Endothelial cell of umbilical vein (primary cell): ENCODE measurements around the gene CROCC. TPM values are rescaled to one million over a fixed set of nuclear protein-coding genes. Genes with fewer than 3 reads are reported as not detected.
"Not testable (repeated sequence)": the region's sequence is repeated elsewhere in the genome, so short reads cannot be mapped to it uniquely, and the experiment has no call there.

Experiments used
- Bru-seq: library from RNA; stranded (reverse); fragments of 400-500 nt; gene quantifications from one replicate; lab custom pipeline; 2021; lab: Mats Ljungman, UMichigan
- BruChase-seq, 2 experiments: library from RNA; stranded (reverse); fragments of 400-500 nt; gene quantifications; one replicate each; lab custom pipeline; 2021; lab: Mats Ljungman, UMichigan
- BruUV-seq: library from RNA; stranded (reverse); fragments of 400-500 nt; replicated peaks from 2 replicates; lab custom pipeline; 2021; lab: Mats Ljungman, UMichigan
- CTCF ChIA-PET: fragments of 300-600, 350-600 bp; sonication (Branson Sonifier 250); formaldehyde crosslinking; loops from one replicate; lab custom pipeline; 2021; ENCODE audit warnings: antibody characterized with exemption, inconsistent platforms; lab: Charles Lee
- POLR2A ChIA-PET: fragments of 300-600, 350-600 bp; sonication (Branson Sonifier 250); formaldehyde crosslinking; loops from one replicate; lab custom pipeline; 2021; ENCODE audit warnings: antibody characterized with exemption, inconsistent platforms; lab: Charles Lee
- DNase-seq: peaks from one replicate; pipeline ENCODE4 v3.0.0-alpha.2; 2011; ENCODE audit warnings: low read depth, low spot score
- FAIRE-seq: peaks from 2 replicates; lab custom pipeline; 2011; peaks lifted over from hg19 to GRCh38; lab: Jason Lieb, UNC
- H2AFZ ChIP-seq: 2 replicates; pipeline ENCODE4 v1.6.0; 2012; ENCODE audit warnings: low read depth, low read length, control low read depth, inconsistent platforms
- H3K27ac ChIP-seq: 2 replicates; pipeline ENCODE4 v1.5.1; 2011; ENCODE audit warnings: low read depth, mild to moderate bottlenecking, control low read depth, low read length, moderate library complexity; ENCODE audit not compliant: insufficient read depth
- H3K27me3 ChIP-seq, 2 experiments: 2 replicates each; pipeline versions ENCODE4 v1.6.0 to v1.6.1; 2011; ENCODE audit warnings: low read length in 2 of 2, mixed read lengths in 1 of 2; ENCODE audit not compliant: control insufficient read depth in 2 of 2, insufficient read depth in 2 of 2
- H3K36me3 ChIP-seq, 2 experiments: 2 replicates in 1 of 2; 3 replicates in 1 of 2; pipeline ENCODE4 v1.5.1; 2011; ENCODE audit warnings: low read length in 2 of 2, mild to moderate bottlenecking in 1 of 2, moderate library complexity in 1 of 2; ENCODE audit not compliant: control insufficient read depth in 2 of 2, insufficient read depth in 2 of 2; ENCODE audit errors: extremely low read depth in 1 of 2
- H3K4me1 ChIP-seq: 3 replicates; pipeline ENCODE4 v1.5.1; 2011; ENCODE audit warnings: mild to moderate bottlenecking, low read length; ENCODE audit not compliant: control insufficient read depth, insufficient read depth; ENCODE audit errors: extremely low read depth
- H3K4me2 ChIP-seq: 2 replicates; pipeline ENCODE4 v1.6.1; 2011; ENCODE audit warnings: low read length, control low read depth, mixed read lengths; ENCODE audit not compliant: insufficient read depth
- H3K4me3 ChIP-seq, 3 experiments: fragments of 200-600 bp in 1 of 3; sonication (generic), shearing (Covaris generic) in 1 of 3; replicated peaks in 1 of 3; 2 replicates each; pipeline ENCODE4 v1.5.1; 2011 to 2016; ENCODE audit warnings: control low read depth in 3 of 3, low read length in 3 of 3, mild to moderate bottlenecking in 2 of 3, inconsistent platforms in 1 of 3, low read depth in 1 of 3, moderate library complexity in 1 of 3; ENCODE audit not compliant: insufficient read depth in 1 of 3
- H3K79me2 ChIP-seq: 2 replicates; pipeline ENCODE4 v1.6.0; 2012; ENCODE audit warnings: low read length, inconsistent platforms; ENCODE audit not compliant: control insufficient read depth, insufficient read depth
- H3K9ac ChIP-seq: replicated peaks from 2 replicates; pipeline ENCODE3; 2011; ENCODE audit warnings: low read length, control low read depth; ENCODE audit not compliant: insufficient read depth; ENCODE audit errors: extremely low read depth
- H3K9me1 ChIP-seq: replicated peaks from 3 replicates; pipeline ENCODE4 v1.6.0; 2011; ENCODE audit warnings: mild to moderate bottlenecking, low read length; ENCODE audit not compliant: control insufficient read depth, insufficient read depth; ENCODE audit errors: extremely low read depth
- H3K9me3 ChIP-seq: replicated peaks from 2 replicates; pipeline ENCODE4 v1.5.1; 2012; ENCODE audit warnings: low read length, inconsistent platforms; ENCODE audit not compliant: control insufficient read depth, insufficient read depth
- H4K20me1 ChIP-seq: replicated peaks from 2 replicates; pipeline ENCODE3; 2011; ENCODE audit warnings: mild to moderate bottlenecking, low read length; ENCODE audit not compliant: control insufficient read depth, insufficient read depth; ENCODE audit errors: extremely low read depth
- MYC ChIP-seq: IDR thresholded peaks from one replicate; pipeline ENCODE4 v1.6.1; 2011; ENCODE audit warnings: mild to moderate bottlenecking, low read depth, low read length
- dilution Hi-C: fragments of 300-500 bp; cut with MboI; formaldehyde crosslinking; loops from one replicate; pipeline ENCODE4 v1.15.0; 2019; ENCODE audit warnings: low sequenced_read_pairs; ENCODE audit not compliant: extremely low pct_ligation_motif_present
- intact Hi-C: fragments of 100-400 bp; cut with micrococcal nuclease; formaldehyde crosslinking; loops from one replicate; pipeline ENCODE4 v1.10.0; 2022
- long read RNA-seq: library from polyadenylated mRNA; stranded (forward); transcript quantifications from one replicate; pipeline ENCODE4 v2.0.0, GENCODE V29; 2021
- polyA minus RNA-seq, 3 experiments: library from RNA; depleted of rRNA, polyadenylated mRNA; stranded (reverse); fragments of >200 nt; gene quantifications; 1 replicate in 1 of 3; 2 replicates in 2 of 3; pipeline ENCODE4 v1.2.3, GENCODE V29; 2011
- polyA plus RNA-seq, 4 experiments: library from polyadenylated mRNA; depleted of rRNA in 3 of 4; stranded (reverse) in 3 of 4; unstranded in 1 of 4; fragments of >200 nt; gene quantifications; 2 replicates each; pipeline versions ENCODE4 v1.2.1 to v1.2.3, GENCODE V29; 2011 to 2012; ENCODE audit warnings: missing spikeins in 1 of 4
- total RNA-seq: library from RNA; stranded (reverse); gene quantifications from 2 replicates; pipeline ENCODE4 v1.2.3, GENCODE V29; 2021
- TF ChIP-seq, protein P1 (sequence below): IDR thresholded peaks from 2 replicates; pipeline ENCODE4 v1.6.1; 2011; ENCODE audit not compliant: insufficient read depth, insufficient read length

Gene CROCC, protein sequence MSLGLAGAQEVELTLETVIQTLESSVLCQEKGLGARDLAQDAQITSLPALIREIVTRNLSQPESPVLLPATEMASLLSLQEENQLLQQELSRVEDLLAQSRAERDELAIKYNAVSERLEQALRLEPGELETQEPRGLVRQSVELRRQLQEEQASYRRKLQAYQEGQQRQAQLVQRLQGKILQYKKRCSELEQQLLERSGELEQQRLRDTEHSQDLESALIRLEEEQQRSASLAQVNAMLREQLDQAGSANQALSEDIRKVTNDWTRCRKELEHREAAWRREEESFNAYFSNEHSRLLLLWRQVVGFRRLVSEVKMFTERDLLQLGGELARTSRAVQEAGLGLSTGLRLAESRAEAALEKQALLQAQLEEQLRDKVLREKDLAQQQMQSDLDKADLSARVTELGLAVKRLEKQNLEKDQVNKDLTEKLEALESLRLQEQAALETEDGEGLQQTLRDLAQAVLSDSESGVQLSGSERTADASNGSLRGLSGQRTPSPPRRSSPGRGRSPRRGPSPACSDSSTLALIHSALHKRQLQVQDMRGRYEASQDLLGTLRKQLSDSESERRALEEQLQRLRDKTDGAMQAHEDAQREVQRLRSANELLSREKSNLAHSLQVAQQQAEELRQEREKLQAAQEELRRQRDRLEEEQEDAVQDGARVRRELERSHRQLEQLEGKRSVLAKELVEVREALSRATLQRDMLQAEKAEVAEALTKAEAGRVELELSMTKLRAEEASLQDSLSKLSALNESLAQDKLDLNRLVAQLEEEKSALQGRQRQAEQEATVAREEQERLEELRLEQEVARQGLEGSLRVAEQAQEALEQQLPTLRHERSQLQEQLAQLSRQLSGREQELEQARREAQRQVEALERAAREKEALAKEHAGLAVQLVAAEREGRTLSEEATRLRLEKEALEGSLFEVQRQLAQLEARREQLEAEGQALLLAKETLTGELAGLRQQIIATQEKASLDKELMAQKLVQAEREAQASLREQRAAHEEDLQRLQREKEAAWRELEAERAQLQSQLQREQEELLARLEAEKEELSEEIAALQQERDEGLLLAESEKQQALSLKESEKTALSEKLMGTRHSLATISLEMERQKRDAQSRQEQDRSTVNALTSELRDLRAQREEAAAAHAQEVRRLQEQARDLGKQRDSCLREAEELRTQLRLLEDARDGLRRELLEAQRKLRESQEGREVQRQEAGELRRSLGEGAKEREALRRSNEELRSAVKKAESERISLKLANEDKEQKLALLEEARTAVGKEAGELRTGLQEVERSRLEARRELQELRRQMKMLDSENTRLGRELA (N-terminal part only)
- total RNA-seq (27.0 and 35.5 TPM in 2 replicates), polyA plus RNA-seq (18.2 and 18.3 TPM in 2 replicates), polyA minus RNA-seq (17.1 and 22.0 TPM in 2 replicates), Bru-seq, nascent RNA (percentile 46 among the genes with signal in this experiment), BruChase-seq, experiment 1, labeled RNA remaining after a 6-hour chase (percentile 57 among the genes with signal in this experiment), BruChase-seq, experiment 2, labeled RNA remaining after a 2-hour chase (percentile 51 among the genes with signal in this experiment)
- 7.7 and 13.1 TPM in 2 replicates for polyA plus RNA-seq (2011; cell fraction: cytosol; rRNA removed)
- polyA plus RNA-seq (2011; cell fraction: nucleus; rRNA removed) = 109 and 119 TPM in 2 replicates
- polyA plus RNA-seq (2012) = 9.1 and 12.6 TPM in 2 replicates
- polyA minus RNA-seq (2011; cell fraction: cytosol; rRNA and poly(A)+ RNA removed) = 4.6 TPM
- 17.1 and 25.7 TPM in 2 replicates for polyA minus RNA-seq (2011; cell fraction: nucleus; rRNA and poly(A)+ RNA removed)
- long read RNA-seq, partial matches to known transcripts = 29 of 46 reads
- long read RNA-seq, other reads (novel, unspliced or antisense) = 17 of 46 reads

DNA sequence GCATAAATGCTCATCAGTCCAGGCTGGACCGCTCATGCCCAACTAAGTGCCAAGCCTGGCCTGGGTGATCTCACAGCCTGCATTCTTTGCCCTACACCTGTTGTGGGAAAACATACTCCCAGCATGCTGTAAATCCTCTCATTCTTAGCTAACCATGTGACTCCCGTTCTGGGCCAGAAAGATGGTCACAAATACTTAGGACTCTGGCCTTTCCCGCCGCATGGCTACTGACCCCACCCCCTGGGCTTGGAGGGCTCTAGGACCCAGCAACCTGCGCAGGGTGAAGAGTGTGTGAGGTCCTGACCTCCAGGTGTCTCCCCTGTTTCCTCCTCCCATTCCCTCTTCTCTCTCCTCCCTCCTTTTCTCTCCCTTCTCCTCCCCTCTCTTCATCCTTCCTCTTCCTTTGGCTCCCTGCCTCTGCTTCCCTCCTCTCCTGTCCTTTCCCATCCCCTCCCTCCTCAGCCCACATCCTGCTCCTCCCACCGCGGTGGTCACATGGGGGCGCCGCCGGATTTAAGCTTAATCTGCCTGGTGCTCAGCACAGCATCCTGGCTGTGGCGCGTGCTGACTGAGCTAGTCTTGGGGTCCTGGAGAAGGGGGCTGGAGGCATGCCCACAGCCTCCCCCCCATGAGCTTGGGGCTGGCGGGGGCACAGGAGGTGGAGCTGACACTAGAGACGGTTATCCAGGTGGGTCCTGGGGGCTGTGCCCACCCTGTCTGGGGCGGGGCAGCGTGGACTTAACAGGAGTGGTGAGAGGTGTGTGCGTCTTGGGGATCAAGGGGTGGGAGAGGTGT is at the start of gene CROCC:
Gene CROCC, plus strand, starts transcription at position 541 of the 795 bp plus-strand sequence. Its CDS starts 88 bp downstream, at position 629.
- no peaks in the 10 kb centered on the region for H3K9me1 ChIP-seq
- ChIA-PET POLR2A (interaction anchor here (0.6 to 1.1 kb wide), 2 partner anchors 16 to 429 kb away, joined by 3 to 5 read pairs; no protein-coding TSS in a partner anchor), CTCF (interaction anchor here (0.6 to 1.2 kb wide), 3 partner anchors 26 to 301 kb away, joined by 3 read pairs; no protein-coding TSS in a partner anchor)
- dilution Hi-C loops = no loop called here
- no peaks in the 10 kb centered on the region for H3K9me3 ChIP-seq
- no peaks in the 10 kb centered on the region for H3K27me3 ChIP-seq
- FAIRE-seq = peak; percentile 92
- H2AFZ ChIP-seq = peak within 1 kb of the TSS; percentile 89
- no peak within 1 kb of the TSS for H3K9ac ChIP-seq
- H3K27ac ChIP-seq = no peak within 1 kb of the TSS
- H3K79me2 ChIP-seq = no peaks in the 10 kb centered on the region
- no peaks in the 10 kb centered on the region for H3K36me3 ChIP-seq
- no peaks in the 10 kb centered on the region for H4K20me1 ChIP-seq
- H3K4me1 ChIP-seq = peaks cover 7% of the 10 kb centered on the region
- DNase-seq = peak; percentile 56
- TF ChIP-seq MYC = no peak
- TF ChIP-seq, protein P1, sequence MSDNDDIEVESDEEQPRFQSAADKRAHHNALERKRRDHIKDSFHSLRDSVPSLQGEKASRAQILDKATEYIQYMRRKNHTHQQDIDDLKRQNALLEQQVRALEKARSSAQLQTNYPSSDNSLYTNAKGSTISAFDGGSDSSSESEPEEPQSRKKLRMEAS = peak; percentile 56
- peak within 1 kb of the TSS; percentile 3 for H3K4me2 ChIP-seq
- intact Hi-C loops = no loop called here
- no peak within 1 kb of the TSS for H3K4me3 ChIP-seq
- BruUV-seq = no TSS peak

DNA sequence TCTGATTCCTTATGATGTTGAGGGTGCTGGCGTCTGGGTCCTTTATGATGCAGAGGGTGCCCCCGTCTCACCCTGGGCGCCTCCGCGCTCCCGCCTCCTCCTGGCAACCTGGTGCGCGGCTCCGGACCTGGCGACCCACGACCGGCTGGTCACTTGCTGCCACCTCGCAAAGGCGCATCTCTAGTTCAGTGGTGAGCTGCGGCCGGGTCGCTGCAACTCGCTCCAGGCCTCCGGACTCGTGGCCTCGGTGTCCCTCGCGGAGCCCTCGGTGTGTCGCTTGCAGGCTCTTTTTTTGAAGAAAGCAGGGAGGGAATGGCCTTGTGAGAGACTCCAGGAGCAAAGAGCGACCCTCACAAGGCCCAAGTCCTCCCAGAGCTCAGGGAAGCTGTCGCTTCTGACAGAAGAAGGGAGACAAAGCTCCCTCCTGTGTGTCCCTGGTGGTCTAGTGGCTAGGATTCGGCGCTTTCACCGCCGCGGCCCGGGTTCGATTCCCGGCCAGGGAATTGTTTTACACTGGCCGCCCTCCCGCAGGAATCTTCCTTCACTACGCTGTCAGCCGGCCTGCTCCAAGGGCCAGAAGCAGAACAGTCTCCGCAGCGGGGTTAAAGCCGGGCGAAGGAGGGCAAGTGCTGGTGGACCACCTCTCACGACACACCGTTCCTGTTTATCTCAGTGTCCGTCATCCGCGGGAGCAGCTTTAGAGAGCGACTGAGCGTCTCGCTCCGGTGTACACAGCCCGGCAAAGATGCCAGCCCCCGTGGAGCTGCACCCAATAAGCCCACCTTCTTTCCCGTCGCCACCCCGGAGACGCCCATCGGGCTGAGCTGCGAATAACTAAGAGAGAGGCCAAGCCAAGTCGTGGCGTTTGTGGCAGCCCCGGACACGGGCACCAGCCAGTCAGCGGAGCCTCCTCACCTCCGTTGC is 49.3 kb upstream of the CROCC start:
- Histone ChIP-seq H3K4me2 (peak overlapping the region; percentile 74), H2AFZ (peak overlapping the region; percentile 93)

More for the DNA sequence above, 49.3 kb upstream of the CROCC start:
- H4K20me1 ChIP-seq, H3K36me3 ChIP-seq, H3K9me1 ChIP-seq, H3K79me2 ChIP-seq, intact Hi-C loops, dilution Hi-C loops, H3K4me1 ChIP-seq, H3K27ac ChIP-seq, H3K9me3 ChIP-seq, POLR2A ChIA-PET, CTCF ChIA-PET, H3K9ac ChIP-seq: not testable (repeated sequence)
- TSS peak; percentile 100 for BruUV-seq
- H3K27me3 ChIP-seq = peaks cover 12 to 25% of the 10 kb centered on the region in 2 experiments
- FAIRE-seq (peak; percentile 94), DNase-seq (peak; percentile 66)
- peak overlapping the region; percentile 9 to 52 (median 50) for H3K4me3 ChIP-seq
